Hepatocyte (in vitro differentiated cells): ENCODE results near the gene OSBPL10. TPM values are rescaled to one million over a fixed set of nuclear protein-coding genes. Genes with fewer than 3 reads are reported as not detected.

Experiments used
- DNase-seq: peaks from one replicate; pipeline ENCODE4 v3.0.0-alpha.2; 2016; ENCODE audit warnings: low spot score
- H2AFZ ChIP-seq: fragments of 200-600 bp; sonication (generic); 2 replicates; pipeline ENCODE4 v1.6.0; 2016; ENCODE audit warnings: antibody characterized with exemption, mild to moderate bottlenecking
- H3K27ac ChIP-seq: fragments of 200-600 bp; sonication (generic); 2 replicates; pipeline ENCODE4 v1.5.1; 2016; ENCODE audit warnings: mild to moderate bottlenecking
- H3K27me3 ChIP-seq: fragments of 200-600 bp; sonication (generic); 2 replicates; pipeline ENCODE4 v1.6.1; 2016
- H3K36me3 ChIP-seq: fragments of 200-600 bp; sonication (generic); replicated peaks from 2 replicates; pipeline ENCODE4 v1.5.1; 2016; ENCODE audit warnings: low read depth; ENCODE audit not compliant: insufficient read depth
- H3K4me1 ChIP-seq: fragments of 200-600 bp; sonication (generic); 2 replicates; pipeline ENCODE4 v1.5.1; 2016; ENCODE audit warnings: mild to moderate bottlenecking, moderate library complexity; ENCODE audit not compliant: insufficient read depth
- H3K4me2 ChIP-seq: fragments of 200-600 bp; sonication (generic); 2 replicates; pipeline ENCODE4 v1.6.0; 2016
- H3K4me3 ChIP-seq: fragments of 200-600 bp; sonication (generic); 2 replicates; pipeline ENCODE4 v1.5.1; 2016; ENCODE audit warnings: mild to moderate bottlenecking
- H3K79me2 ChIP-seq: fragments of 200-600 bp; sonication (generic); 2 replicates; pipeline ENCODE4 v1.6.0; 2017; ENCODE audit warnings: mild to moderate bottlenecking
- H3K9me2 ChIP-seq: fragments of 200-600 bp; sonication (generic); replicated peaks from 2 replicates; pipeline ENCODE4 v1.6.0; 2017; ENCODE audit warnings: mild to moderate bottlenecking; ENCODE audit not compliant: insufficient read depth
- H3K9me3 ChIP-seq: fragments of 200-600 bp; sonication (generic); 2 replicates; pipeline ENCODE4 v1.5.1; 2016; ENCODE audit warnings: low read depth, mild to moderate bottlenecking
- H4K20me1 ChIP-seq: fragments of 200-600 bp; sonication (generic); 2 replicates; pipeline ENCODE4 v1.6.0; 2016; ENCODE audit warnings: mild to moderate bottlenecking; ENCODE audit not compliant: insufficient read depth, poor library complexity, severe bottlenecking
- CTCF ChIP-seq: fragments of 200-600 bp; sonication (generic); IDR thresholded peaks from 2 replicates; pipeline ENCODE4 v1.5.1; 2016; ENCODE audit warnings: antibody characterized with exemption, mild to moderate bottlenecking; ENCODE audit not compliant: poor library complexity
- EZH2 ChIP-seq: fragments of 200-600 bp; sonication (generic); IDR thresholded peaks from 2 replicates; pipeline ENCODE4 v1.6.1; 2016; ENCODE audit warnings: antibody characterized with exemption, mild to moderate bottlenecking, borderline replicate concordance
- EZH2phosphoT487 ChIP-seq: fragments of 200-600 bp; sonication (generic); IDR thresholded peaks from one replicate; pipeline ENCODE4 v1.6.1; 2018; ENCODE audit warnings: antibody characterized with exemption, mild to moderate bottlenecking, low read depth, moderate library complexity; ENCODE audit not compliant: unreplicated experiment, severe bottlenecking
- WGBS: methylation state at CpG from one replicate; pipeline ENCODE4 v1.1.6; 2016; ENCODE audit warnings: low lambda C conversion rate; ENCODE audit errors: missing lambda C conversion rate; 5-methylcytosine and 5-hydroxymethylcytosine counted together
- polyA plus RNA-seq: library from polyadenylated mRNA; unstranded; fragments of >200 nt; fragmentation: Nextera tagmentation; extraction: Ambion mirVana; gene quantifications from 2 replicates; pipeline ENCODE4 v1.2.1, GENCODE V29; 2016
- total RNA-seq: library from RNA; depleted of rRNA; stranded (reverse); fragments of >200 nt; gene quantifications from 2 replicates; pipeline ENCODE4 v1.2.3, GENCODE V29; 2014

Gene OSBPL10
- total and polyA plus RNA-seq, 2 experiments from 2014 or later = 18.2 to 32.8 TPM

DNA sequence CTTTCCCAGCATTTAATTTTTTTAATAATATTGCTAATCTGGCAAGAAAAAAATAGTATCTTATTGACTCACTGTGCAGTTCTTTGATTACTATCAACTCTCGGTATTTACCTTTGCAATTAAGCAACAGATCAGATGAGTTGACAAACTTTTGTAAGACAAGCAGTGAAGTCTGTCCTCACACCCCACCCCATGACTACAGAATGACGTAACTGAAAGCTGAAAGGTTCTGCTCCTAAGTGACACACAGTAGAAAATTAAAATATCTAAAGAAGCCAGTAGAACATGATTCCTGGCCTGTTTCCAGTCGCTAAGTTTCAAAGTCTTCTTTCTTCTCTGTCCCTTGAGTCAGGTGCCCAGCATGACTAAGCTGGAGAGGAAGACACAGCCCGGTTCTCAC lies 312.8 kb downstream of the OSBPL10 start:
- H3K9me2 ChIP-seq = no peaks in the 10 kb centered on the region
- no peaks in the 10 kb centered on the region for H3K27me3 ChIP-seq
- H3K4me3 ChIP-seq = no peak overlapping the region
- H3K36me3 ChIP-seq = no peaks in the 10 kb centered on the region
- no peak for TF ChIP-seq CTCF
- TF ChIP-seq EZH2phosphoT487 = no peak
- no peak for TF ChIP-seq EZH2
- H3K9me3 ChIP-seq = no peaks in the 10 kb centered on the region
- H3K4me2 ChIP-seq = no peak overlapping the region
- H2AFZ ChIP-seq = no peak overlapping the region
- H3K27ac ChIP-seq = no peak overlapping the region
- peak; percentile 19 for DNase-seq
- no peaks in the 10 kb centered on the region for H3K79me2 ChIP-seq
- WGBS = 85% methylated on average over 4 of the region's 4 CpGs
- no peaks in the 10 kb centered on the region for H4K20me1 ChIP-seq
- no peaks in the 10 kb centered on the region for H3K4me1 ChIP-seq

DNA sequence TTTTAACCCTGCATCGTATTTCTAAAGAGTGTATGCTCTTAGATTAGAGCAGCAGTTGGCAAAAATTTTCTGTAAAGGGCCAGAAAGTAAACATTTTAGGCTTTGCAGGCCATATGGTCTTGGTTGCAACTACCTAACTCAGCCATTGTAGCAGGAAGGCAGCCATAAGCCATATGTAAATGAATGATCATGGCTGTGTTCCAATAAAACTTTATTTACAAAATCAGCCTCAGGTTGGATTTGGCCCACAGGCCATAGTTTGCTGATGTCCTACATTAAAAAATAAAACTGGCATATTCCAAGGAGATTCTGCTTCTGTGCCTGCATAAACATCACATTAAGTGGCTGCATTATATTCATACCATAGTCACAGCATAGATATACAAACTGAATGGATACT lies 313.5 kb downstream of the OSBPL10 start:
- 97% methylated on average over 1 of the region's 1 CpG for WGBS
- Histone ChIP-seq H3K27ac (no peak overlapping the region), H3K36me3 (no peaks in the 10 kb centered on the region), H3K4me3 (no peak overlapping the region), H3K27me3 (no peaks in the 10 kb centered on the region), H3K4me1 (no peaks in the 10 kb centered on the region), H2AFZ (no peak overlapping the region), H4K20me1 (no peaks in the 10 kb centered on the region), H3K9me2 (no peaks in the 10 kb centered on the region), H3K4me2 (no peak overlapping the region), H3K79me2 (no peaks in the 10 kb centered on the region), H3K9me3 (no peaks in the 10 kb centered on the region)
- TF ChIP-seq EZH2 = no peak
- no peak for TF ChIP-seq CTCF
- TF ChIP-seq EZH2phosphoT487 = no peak
- DNase-seq = no peak

DNA sequence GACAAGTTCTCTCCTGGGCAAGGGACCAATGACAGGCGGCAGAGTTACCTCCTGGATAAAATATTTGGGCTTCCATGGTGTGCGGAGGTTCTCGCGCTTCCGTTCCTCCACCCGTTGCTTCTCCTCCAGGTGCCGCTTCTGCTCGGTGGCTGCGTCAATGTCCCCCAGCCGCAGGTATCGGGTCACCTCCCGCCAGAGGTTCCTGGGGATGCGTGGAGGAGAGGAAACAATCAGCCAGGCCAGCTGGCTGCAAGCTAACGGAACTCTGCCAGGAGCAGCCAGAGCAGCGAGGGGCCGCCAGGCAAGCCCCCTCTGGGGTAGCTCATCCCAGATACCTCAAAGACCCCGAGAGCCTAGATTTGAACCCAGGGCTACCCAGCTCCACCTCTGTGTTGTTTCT lies 317.0 kb downstream of the OSBPL10 start:
- Histone ChIP-seq H3K4me2 (no peak overlapping the region), H3K27ac (no peak overlapping the region), H3K9me2 (no peaks in the 10 kb centered on the region), H3K27me3 (no peaks in the 10 kb centered on the region), H3K9me3 (no peaks in the 10 kb centered on the region), H4K20me1 (no peaks in the 10 kb centered on the region), H3K4me3 (no peak overlapping the region), H3K4me1 (no peaks in the 10 kb centered on the region), H3K36me3 (peaks cover 1% of the 10 kb centered on the region), H2AFZ (no peak overlapping the region), H3K79me2 (no peaks in the 10 kb centered on the region)
- no peak for DNase-seq
- 99% methylated on average over 17 of the region's 17 CpGs for WGBS
- TF ChIP-seq CTCF (no peak), EZH2phosphoT487 (no peak), EZH2 (no peak)
